ENCODE measurements around the gene GPR137C.

DNA sequence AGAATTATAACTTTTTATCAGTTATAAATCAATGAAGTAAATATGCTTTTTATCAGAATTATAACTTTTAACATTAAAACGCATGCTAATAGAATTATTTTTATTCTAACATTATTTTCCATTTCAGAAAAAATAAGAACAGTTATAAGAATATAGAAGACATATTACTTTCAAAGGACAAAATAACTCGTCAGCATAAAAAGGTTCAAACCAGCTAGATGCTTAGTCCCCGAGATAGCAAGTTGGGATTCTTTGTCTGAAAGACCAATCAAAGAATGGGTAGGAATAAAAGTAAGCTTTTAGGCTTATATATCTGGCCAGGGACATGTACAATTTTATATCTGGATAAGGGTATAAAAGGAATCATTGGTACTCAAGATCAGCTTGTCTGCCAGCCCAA is 66.0 kb downstream of the GPR137C start:
- no peak for TF ChIP-seq EZH2 (IDR thresholded peaks at IDR 0.05; ENCODE audit: low read length)
- TF ChIP-seq, protein P1, sequence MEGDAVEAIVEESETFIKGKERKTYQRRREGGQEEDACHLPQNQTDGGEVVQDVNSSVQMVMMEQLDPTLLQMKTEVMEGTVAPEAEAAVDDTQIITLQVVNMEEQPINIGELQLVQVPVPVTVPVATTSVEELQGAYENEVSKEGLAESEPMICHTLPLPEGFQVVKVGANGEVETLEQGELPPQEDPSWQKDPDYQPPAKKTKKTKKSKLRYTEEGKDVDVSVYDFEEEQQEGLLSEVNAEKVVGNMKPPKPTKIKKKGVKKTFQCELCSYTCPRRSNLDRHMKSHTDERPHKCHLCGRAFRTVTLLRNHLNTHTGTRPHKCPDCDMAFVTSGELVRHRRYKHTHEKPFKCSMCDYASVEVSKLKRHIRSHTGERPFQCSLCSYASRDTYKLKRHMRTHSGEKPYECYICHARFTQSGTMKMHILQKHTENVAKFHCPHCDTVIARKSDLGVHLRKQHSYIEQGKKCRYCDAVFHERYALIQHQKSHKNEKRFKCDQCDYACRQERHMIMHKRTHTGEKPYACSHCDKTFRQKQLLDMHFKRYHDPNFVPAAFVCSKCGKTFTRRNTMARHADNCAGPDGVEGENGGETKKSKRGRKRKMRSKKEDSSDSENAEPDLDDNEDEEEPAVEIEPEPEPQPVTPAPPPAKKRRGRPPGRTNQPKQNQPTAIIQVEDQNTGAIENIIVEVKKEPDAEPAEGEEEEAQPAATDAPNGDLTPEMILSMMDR (optimal IDR thresholded peaks at IDR 0.05 in 1 of 3, IDR thresholded peaks at IDR 0.05 in 1 of 3, conservative IDR thresholded peaks at IDR 0.05 in 1 of 3; ENCODE audit: extremely low read depth in 1 of 3, insufficient read depth in 2 of 3, low read length in 3 of 3) = no peak

All from keratinocyte (primary cell).